ENCODE results near the gene SLC50A1.
"Not testable (repeated sequence)": the region's sequence is repeated elsewhere in the genome, so short reads cannot be mapped to it uniquely, and the experiment has no call there.

DNA sequence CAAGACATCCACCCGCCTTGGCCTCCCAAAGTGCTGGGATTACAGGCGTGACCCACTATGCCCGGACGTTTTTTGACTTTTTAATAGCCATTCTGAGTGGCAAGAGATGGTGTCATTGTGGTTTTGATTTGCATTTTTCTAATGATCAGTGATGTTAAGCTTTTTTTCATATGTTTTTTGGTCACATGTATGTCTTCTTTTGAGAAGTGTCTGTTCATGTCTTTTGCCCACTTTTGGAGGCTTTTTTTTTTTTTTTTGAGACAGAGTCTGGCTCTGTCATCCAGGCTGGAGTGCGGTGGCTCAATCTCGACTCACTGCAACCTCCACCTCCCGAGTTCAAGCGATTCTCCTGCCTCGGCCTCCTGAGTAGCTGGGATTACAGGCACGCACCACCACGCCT, 29.0 kb downstream of the SLC50A1 start:
- TF ChIP-seq, protein P1, sequence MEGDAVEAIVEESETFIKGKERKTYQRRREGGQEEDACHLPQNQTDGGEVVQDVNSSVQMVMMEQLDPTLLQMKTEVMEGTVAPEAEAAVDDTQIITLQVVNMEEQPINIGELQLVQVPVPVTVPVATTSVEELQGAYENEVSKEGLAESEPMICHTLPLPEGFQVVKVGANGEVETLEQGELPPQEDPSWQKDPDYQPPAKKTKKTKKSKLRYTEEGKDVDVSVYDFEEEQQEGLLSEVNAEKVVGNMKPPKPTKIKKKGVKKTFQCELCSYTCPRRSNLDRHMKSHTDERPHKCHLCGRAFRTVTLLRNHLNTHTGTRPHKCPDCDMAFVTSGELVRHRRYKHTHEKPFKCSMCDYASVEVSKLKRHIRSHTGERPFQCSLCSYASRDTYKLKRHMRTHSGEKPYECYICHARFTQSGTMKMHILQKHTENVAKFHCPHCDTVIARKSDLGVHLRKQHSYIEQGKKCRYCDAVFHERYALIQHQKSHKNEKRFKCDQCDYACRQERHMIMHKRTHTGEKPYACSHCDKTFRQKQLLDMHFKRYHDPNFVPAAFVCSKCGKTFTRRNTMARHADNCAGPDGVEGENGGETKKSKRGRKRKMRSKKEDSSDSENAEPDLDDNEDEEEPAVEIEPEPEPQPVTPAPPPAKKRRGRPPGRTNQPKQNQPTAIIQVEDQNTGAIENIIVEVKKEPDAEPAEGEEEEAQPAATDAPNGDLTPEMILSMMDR (IDR thresholded peaks at IDR 0.05; ENCODE audit: low read depth, low read length, missing input control), result not testable (repeated sequence)
- TF ChIP-seq REST (IDR thresholded peaks at IDR 0.05); TAF1 (conservative IDR thresholded peaks at IDR 0.05); RAD21 (IDR thresholded peaks at IDR 0.05); YY1 (IDR thresholded peaks at IDR 0.05); HNF4G (IDR thresholded peaks at IDR 0.05); SP1 (IDR thresholded peaks at IDR 0.05); GABPA (IDR thresholded peaks at IDR 0.05 in 1 of 2, conservative IDR thresholded peaks at IDR 0.05 in 1 of 2); EGR1 (IDR thresholded peaks at IDR 0.05; ENCODE audit: low read depth in 2 of 2); ATF3 (IDR thresholded peaks at IDR 0.05); FOXA1 (IDR thresholded peaks at IDR 0.05): not testable (repeated sequence)
- TF ChIP-seq, protein P2, sequence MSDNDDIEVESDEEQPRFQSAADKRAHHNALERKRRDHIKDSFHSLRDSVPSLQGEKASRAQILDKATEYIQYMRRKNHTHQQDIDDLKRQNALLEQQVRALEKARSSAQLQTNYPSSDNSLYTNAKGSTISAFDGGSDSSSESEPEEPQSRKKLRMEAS (IDR thresholded peaks at IDR 0.05), result not testable (repeated sequence)
- TF ChIP-seq, protein P3, sequence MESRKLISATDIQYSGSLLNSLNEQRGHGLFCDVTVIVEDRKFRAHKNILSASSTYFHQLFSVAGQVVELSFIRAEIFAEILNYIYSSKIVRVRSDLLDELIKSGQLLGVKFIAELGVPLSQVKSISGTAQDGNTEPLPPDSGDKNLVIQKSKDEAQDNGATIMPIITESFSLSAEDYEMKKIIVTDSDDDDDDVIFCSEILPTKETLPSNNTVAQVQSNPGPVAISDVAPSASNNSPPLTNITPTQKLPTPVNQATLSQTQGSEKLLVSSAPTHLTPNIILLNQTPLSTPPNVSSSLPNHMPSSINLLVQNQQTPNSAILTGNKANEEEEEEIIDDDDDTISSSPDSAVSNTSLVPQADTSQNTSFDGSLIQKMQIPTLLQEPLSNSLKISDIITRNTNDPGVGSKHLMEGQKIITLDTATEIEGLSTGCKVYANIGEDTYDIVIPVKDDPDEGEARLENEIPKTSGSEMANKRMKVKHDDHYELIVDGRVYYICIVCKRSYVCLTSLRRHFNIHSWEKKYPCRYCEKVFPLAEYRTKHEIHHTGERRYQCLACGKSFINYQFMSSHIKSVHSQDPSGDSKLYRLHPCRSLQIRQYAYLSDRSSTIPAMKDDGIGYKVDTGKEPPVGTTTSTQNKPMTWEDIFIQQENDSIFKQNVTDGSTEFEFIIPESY (IDR thresholded peaks at IDR 0.05), result not testable (repeated sequence)

All from liver (tissue), 3 donors.